Activated CD4-positive, alpha-beta T cell treated with anti-CD3 and anti-CD28 coated beads, Interleukin-10, Interleukin-2, amounts not matched to agents 100 ng/mL and 50 ng/mL, durations not matched to agents 16 hours and 8 hours (primary cell): ENCODE measurements around the gene ATP5F1C.

Experiments used
- DNase-seq: peaks from one replicate; pipeline ENCODE4 v3.0.0-alpha.2; 2020

ATP5F1C gene

DNA sequence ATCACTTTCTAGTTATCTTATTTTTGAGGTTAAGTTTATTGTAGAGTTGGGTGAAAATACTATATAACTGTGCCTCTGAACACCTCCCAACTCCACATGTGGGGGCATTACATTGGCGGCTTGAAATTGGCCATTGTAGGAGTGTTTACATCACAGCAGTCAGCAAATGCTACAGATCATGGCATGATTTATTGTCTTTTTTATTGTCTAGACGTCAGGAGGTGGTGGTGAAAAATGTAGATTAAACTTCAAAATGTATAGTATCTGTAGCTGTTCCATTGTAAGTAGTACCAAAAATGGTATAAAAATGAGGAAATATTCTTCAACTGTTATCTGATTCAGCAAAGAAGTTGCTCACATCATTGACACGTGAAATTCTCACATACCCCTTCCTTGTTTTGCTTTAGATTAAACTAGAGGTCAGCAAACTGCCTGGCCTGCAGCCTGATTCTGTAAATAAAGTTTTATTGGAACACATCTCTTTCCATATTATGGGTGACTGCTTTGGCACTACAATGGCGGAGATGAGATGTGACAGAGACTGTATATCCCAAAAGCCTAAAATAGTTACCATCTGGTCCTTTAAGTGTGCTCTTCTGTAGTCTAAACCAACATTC is 65.4 kb downstream of the ATP5F1C start:
- DNase-seq, result no peak

GRCh38 chr10:7853890-7854289 is 65.9 kb downstream of the ATP5F1C start:
- no peak for DNase-seq

GRCh38 chr10:7855205-7855604 is 67.2 kb downstream of the ATP5F1C start:
- DNase-seq, result no peak

DNA sequence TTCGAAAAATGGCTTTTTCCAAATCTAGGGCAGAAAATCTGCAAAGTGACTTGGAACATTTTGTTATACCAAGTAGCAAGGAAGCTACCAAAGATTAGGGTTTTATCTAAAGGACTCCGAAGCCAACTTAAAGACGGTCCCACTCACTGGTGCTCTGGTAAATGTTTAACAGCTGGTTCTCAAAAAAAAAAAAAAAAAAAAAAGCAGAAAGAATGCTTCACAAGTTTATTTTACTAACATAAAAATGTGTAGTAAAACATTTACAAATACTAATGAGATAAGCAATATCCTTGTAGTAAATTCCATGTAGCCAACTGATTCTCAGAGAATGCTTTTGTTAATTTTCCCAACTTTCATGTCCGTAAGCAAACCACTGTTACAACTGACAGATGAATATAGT is 68.7 kb downstream of the ATP5F1C start:
- DNase-seq, result no peak

- DNase-seq, result no peak
These were observed 69.3 kb downstream of the ATP5F1C start for GRCh38 chr10:7857262-7857661.
